HG02981 (cell line): Measurements from ENCODE around the gene PMEPA1.

Experiments
- ATAC-seq: cut with Tn5 transposase; IDR thresholded peaks from one replicate; pipeline ENCODE4 v1.9.1; 2021; ENCODE audit warnings: mild to moderate bottlenecking, moderate library complexity; ENCODE audit not compliant: unreplicated experiment

PMEPA1 gene

GRCh38 chr20:57709823-57710799, at the start of gene PMEPA1:
TSS of gene PMEPA1 (minus strand) at chr20:57710015. CDS start at chr20:57709582, 433 bp downstream.
- ATAC-seq: peak; percentile 68

GRCh38 chr20:57757767-57758166, 48.0 kb upstream of the PMEPA1 start:
- no peak for ATAC-seq

DNA sequence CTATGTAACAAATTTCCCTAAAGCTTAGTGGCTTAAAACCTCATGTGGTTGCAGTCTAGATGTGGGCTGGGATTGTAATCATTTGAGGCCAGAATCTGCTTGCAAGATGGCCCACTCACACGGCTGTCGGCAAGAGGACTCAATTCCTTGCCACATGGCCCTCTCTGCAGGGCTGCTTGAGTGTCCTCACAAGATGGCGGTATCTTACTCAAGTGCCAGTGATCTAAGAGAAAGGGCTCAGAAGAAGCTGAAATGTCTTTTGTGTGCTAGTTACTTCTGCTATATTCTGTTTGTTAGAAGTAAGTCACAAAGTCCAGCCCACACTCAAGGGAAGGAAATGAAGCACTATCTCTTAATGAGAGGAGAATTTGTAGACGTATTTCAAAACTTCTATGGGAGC, 47.1 kb upstream of the PMEPA1 start:
- ATAC-seq: no peak

- no peak for ATAC-seq
Measured at GRCh38 chr20:57756213-57756612, 46.4 kb upstream of the PMEPA1 start.

DNA sequence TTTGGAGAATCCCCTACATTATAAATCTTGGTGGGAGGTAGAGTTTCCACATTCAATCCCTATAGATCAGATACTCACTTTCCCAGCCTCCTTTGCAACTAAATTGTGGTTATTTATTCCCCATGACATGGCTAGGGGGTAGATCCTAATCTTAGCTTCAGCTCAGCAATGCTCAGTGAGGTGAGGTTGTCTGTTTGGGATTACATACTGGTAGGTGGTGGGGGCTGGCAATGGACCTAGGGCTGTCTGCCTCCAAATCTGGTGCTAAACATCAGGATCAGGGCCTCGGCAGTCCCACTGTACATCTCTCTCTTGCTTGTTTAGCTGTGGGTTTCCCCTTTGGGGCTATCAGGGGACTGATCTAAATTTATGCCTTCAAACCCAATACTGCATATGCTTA, 45.8 kb upstream of the PMEPA1 start:
- no peak for ATAC-seq

- ATAC-seq: no peak
Measured at GRCh38 chr20:57754190-57754589, 44.4 kb upstream of the PMEPA1 start.

- no peak for ATAC-seq
Measured at GRCh38 chr20:57753332-57754164, 43.7 kb upstream of the PMEPA1 start.

DNA sequence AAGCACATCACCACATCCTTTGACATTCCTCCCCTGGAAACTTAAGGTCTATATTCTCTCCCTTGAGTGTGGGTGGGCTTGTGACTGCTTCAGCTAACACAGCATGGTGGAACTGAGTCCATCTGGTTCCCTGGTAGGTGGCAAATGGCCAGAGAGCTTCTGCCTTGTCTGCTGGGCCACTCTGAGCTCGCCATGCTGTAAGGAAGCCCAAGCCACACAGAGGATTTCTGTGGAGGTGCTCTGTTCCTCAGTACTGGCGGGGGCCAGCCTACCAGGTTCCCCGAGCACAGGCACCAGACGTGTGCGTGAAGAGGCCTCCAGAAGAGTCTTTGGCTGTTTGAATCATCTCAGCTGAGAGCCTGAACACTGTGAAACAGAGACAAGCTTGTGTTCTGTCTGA, 41.6 kb upstream of the PMEPA1 start:
- no peak for ATAC-seq

GRCh38 chr20:57749869-57750268, 40.1 kb upstream of the PMEPA1 start:
- no peak for ATAC-seq

DNA sequence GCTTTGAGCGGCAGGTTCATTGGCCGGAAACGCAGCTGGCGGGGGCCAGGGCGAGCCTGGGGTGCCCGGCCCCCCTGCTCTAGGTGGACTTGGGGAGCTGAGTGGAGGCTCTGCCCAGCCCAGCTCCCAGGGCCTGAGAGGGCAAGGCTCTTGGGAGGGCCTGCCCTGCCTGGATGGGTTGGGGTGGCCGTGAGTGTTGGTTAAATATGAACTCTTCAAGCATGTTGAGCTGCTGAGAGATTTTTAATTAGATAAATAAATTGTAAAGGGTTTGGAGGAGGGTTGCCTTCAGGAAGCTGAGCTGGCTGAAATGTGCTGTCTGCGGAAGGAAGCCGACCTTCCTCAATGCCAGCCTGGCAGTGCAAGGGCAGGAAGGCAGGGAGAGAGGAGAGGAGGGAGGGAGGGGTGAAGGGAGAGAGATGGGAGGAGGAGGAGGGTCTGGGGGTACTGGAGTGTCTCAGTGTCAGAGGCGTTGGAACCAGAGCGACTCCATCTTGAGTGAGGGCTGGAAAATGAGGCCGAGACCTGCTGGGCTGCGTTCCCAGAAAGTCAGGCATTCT, 39.4 kb upstream of the PMEPA1 start:
- no peak for ATAC-seq

DNA sequence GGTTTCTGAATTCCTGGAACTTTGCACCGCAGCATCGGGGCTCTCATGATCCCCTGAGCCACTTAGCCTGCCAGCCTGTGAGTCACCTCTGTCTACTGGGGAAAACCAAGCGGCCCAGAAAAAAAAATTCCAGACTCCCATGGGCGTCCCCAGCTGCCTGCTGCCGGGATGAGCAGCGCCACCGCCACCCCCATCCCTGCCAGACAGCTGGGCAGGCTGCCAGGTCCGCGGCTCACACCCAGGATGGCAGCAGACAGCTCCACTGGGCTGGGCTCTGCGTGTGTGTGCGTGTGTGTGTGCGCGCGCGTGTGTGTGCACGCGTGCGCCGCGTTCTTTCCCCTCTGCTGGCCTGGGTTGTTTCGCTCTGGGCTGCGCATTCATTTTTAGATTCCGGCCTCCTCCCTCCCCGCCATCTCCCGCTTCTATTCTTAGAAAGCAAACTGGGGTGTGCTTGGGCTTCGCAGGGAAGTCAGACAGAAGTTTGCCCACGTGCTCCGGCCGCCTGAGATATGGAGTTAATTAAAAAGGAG, 38.9 kb upstream of the PMEPA1 start:
- no peak for ATAC-seq

DNA sequence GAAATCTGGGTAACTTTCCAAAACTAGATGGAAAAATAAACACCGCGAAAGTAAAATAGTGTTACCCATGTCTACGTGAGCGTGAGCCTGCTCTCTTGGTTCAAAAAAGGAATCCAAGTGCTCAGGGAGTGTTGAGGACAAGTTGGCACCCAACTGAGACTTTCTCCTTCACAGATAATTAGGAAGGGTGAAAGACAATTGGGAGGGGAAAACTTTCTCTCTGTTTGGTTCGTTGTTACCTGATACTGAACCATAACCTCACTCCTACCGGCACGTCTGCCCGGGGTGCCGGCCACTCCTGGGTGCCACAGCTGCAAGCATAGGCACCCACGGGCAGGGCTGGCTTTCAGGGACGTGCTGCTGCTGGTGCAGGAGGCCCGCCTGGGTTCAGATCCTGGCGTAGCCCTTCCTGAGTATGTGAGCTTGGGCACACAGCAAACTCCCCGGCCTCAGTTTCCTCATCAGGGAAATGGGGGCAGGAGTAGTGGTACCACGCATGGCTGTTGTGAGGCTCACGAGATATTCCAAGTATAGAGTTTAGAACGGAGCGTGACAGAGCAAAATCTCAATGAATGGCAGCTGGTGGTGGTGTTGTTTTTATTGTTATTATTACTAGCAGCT, 38.2 kb upstream of the PMEPA1 start:
- no peak for ATAC-seq

- no peak for ATAC-seq
Measured at GRCh38 chr20:57746832-57747404, 37.1 kb upstream of the PMEPA1 start.

DNA sequence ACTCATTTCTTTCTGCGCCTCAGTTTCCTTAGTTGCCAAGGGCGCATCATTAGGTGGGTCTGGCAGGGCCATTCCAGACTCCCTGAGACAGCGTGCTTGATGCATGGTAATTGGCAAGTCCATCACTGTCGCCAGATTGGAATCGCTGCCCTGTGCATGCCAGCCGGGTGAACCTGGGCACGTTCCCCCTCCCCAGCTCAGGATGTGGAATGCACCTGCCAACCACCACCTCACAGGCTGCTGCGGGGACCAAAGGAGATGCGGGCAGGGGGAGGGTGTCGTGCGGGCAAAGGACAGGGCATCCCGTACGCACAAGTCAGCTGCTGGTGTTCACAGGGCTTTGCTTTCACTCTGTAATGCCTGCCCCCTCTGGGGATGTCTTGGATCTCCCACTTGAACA, 36.4 kb upstream of the PMEPA1 start:
- no peak for ATAC-seq

DNA sequence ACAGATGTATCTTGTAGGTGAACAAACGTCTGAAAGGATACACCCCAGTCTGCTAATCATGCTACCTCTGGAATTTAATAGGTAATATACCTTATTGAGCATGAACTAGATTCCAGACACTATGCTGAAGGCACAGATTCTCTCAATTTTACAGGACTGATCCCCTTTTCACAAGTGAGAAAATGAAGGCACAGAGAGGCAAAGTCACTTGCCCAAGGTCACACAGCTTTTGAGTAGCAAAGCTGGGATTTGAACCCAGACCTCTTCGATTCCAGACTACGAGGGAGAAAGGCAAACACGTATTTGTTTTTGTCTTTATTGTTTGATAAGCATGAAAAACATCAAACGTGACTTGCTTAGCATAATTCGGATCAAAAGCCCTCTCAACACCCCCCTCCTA, 34.4 kb upstream of the PMEPA1 start:
- ATAC-seq: no peak

GRCh38 chr20:57743450-57744095, 33.8 kb upstream of the PMEPA1 start:
- no peak for ATAC-seq

GRCh38 chr20:57742507-57743181, 32.8 kb upstream of the PMEPA1 start:
- no peak for ATAC-seq

DNA sequence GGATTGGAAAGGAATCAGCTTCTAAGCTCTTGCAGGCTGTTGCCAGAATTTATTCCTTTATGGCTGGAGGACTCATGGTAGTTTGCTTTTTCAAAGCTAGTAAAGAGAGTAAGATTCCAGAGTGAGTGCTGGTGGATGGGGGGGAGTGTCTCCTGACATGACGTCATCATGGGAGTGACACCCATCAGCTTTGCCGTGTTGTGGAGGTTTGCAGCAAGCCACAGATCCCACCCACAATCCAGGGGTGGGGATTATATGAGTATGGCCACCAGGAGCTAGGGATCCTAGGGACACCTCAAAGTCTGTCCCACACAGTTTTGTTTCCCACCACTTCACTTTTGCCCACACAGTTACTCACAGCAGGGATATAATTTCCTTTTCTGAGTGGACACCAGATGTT, 28.7 kb upstream of the PMEPA1 start:
- ATAC-seq: no peak

GRCh38 chr20:57738053-57738452, 28.2 kb upstream of the PMEPA1 start:
- ATAC-seq: no peak
